ENCODE results near the gene LYRM4.
"Not testable (repeated sequence)": the region's sequence is repeated elsewhere in the genome, so short reads cannot be mapped to it uniquely, and the experiment has no call there.

Gene LYRM4

DNA sequence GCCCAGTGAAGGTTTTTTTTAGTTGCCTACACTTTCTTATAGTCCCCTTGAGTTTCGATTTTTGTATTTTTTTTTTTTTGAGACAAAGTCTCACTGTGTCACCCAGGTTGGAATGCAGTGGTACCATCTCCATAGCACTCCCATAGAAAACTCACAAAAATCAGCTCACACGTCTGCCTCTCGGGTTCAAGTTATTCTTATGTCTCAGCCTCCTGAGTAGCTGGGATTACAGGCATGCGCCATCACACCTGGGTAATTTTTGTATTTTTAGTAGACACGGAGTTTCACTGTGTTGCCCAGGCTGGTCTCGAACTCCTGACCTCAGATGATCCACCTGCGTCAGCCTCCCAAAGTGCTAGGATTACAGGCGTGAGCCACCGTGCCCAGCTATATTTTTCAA, 200.3 kb downstream of the LYRM4 start:
- DNase-seq (ENCODE audit: low spot score in 2 of 2); H3K4me1 Mint-ChIP-seq; H3K36me3 Mint-ChIP-seq; ATAC-seq; H3K27ac Mint-ChIP-seq; H3K4me3 Mint-ChIP-seq; H3K9me3 Mint-ChIP-seq: not testable (repeated sequence)

DNA sequence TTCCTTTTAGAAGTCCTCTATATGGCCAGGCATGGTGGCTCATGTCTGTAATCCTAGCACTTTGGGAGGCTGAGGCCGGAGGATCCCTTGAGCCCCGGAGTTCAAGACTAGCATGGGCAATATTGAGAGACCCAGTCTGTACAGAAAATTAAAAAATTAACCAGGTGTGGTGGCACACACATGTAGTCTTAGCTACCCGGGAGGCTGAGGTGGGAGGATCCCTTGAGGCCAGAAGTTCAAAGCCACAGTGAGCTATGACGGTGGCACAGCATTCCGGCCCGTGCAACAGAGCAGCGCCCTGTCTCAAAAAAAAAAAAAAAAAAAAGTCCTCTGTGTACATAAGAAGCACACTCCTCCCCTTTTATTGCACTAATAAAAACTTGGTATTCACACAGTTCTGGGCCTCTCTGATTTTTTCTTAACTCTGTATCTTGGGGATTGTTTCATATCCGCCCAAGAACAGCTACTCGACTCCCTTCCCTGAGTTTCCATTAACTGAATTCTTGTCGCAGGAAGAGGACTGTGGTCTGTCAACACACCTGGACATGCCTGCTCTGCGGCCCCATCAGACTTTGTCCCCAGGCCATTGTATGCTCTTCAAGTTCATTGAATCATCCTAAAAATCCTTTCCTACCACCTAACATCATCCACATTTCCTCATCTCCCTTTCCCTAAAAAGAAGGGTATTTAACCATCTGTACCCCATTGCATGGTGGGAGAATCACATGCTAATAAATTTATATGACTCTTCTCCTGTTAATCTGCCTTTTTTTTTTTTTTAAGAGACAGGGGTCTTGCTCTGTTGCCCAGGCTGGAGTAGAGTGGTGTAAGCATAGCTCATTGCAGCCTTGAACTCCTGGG, 201.5 kb downstream of the LYRM4 start:
- DNase-seq (ENCODE audit: low spot score in 2 of 2) = no peak
- H3K27ac Mint-ChIP-seq = no peak overlapping the region
- no peak for ATAC-seq
- peaks cover 4% of the 10 kb centered on the region for H3K36me3 Mint-ChIP-seq
- H3K4me3 Mint-ChIP-seq = no peak overlapping the region
- H3K4me1 Mint-ChIP-seq = no peaks in the 10 kb centered on the region
- no peaks in the 10 kb centered on the region for H3K9me3 Mint-ChIP-seq
